DND-41 (cell line): ENCODE measurements around the gene IQSEC2.

Experiments used
- CTCF ChIP-seq: IDR thresholded peaks from 2 replicates; pipeline ENCODE4 v1.5.1; 2012; ENCODE audit warnings: borderline replicate concordance, low read length, moderate library complexity, mild to moderate bottlenecking; ENCODE audit not compliant: poor library complexity, severe bottlenecking; ENCODE audit errors: extremely low read depth
- EZH2 ChIP-seq: IDR thresholded peaks from 3 replicates; pipeline ENCODE4 v1.6.1; 2012; ENCODE audit warnings: borderline replicate concordance, low read depth, mild to moderate bottlenecking, moderate library complexity, low read length, inconsistent platforms; ENCODE audit not compliant: severe bottlenecking

- TF ChIP-seq CTCF (no peak), EZH2 (no peak)
Measured at GRCh38 chrX:53251307-53251706, 30.1 kb downstream of the IQSEC2 start.
